ENCODE data around the gene RAB40B.

RAB40B gene

GRCh38 chr17:82720204-82720603 is 21.7 kb upstream of the RAB40B start:
- TF ChIP-seq FOXP2 (optimal IDR thresholded peaks at IDR 0.05; ENCODE audit: borderline replicate concordance, extremely low read depth, extremely low read length, insufficient read depth) (no peak), SIN3A (IDR thresholded peaks at IDR 0.05; ENCODE audit: borderline replicate concordance, insufficient read depth, low read length) (no peak), TAF1 (IDR thresholded peaks at IDR 0.05; ENCODE audit: borderline replicate concordance, insufficient read depth, low read length) (no peak), POLR2AphosphoS5 (IDR thresholded peaks at IDR 0.05; ENCODE audit: low read depth, low read length) (no peak)
- TF ChIP-seq, protein P1, sequence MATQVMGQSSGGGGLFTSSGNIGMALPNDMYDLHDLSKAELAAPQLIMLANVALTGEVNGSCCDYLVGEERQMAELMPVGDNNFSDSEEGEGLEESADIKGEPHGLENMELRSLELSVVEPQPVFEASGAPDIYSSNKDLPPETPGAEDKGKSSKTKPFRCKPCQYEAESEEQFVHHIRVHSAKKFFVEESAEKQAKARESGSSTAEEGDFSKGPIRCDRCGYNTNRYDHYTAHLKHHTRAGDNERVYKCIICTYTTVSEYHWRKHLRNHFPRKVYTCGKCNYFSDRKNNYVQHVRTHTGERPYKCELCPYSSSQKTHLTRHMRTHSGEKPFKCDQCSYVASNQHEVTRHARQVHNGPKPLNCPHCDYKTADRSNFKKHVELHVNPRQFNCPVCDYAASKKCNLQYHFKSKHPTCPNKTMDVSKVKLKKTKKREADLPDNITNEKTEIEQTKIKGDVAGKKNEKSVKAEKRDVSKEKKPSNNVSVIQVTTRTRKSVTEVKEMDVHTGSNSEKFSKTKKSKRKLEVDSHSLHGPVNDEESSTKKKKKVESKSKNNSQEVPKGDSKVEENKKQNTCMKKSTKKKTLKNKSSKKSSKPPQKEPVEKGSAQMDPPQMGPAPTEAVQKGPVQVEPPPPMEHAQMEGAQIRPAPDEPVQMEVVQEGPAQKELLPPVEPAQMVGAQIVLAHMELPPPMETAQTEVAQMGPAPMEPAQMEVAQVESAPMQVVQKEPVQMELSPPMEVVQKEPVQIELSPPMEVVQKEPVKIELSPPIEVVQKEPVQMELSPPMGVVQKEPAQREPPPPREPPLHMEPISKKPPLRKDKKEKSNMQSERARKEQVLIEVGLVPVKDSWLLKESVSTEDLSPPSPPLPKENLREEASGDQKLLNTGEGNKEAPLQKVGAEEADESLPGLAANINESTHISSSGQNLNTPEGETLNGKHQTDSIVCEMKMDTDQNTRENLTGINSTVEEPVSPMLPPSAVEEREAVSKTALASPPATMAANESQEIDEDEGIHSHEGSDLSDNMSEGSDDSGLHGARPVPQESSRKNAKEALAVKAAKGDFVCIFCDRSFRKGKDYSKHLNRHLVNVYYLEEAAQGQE (IDR thresholded peaks at IDR 0.05; ENCODE audit: insufficient read depth in 1 of 2, low read depth in 2 of 2, low read length in 2 of 2), result no peak

GRCh38 chr17:82718986-82719685 is 20.6 kb upstream of the RAB40B start:
- no peak for TF ChIP-seq SIN3A (IDR thresholded peaks at IDR 0.05; ENCODE audit: borderline replicate concordance, insufficient read depth, low read length)
- TF ChIP-seq FOXP2 (optimal IDR thresholded peaks at IDR 0.05; ENCODE audit: borderline replicate concordance, extremely low read depth, extremely low read length, insufficient read depth), result no peak
- no peak for TF ChIP-seq POLR2AphosphoS5 (IDR thresholded peaks at IDR 0.05; ENCODE audit: low read depth, low read length)
- no peak for TF ChIP-seq TAF1 (IDR thresholded peaks at IDR 0.05; ENCODE audit: borderline replicate concordance, insufficient read depth, low read length)
- TF ChIP-seq, protein P1 (IDR thresholded peaks at IDR 0.05; ENCODE audit: insufficient read depth in 1 of 2, low read depth in 2 of 2, low read length in 2 of 2), result no peak

DNA sequence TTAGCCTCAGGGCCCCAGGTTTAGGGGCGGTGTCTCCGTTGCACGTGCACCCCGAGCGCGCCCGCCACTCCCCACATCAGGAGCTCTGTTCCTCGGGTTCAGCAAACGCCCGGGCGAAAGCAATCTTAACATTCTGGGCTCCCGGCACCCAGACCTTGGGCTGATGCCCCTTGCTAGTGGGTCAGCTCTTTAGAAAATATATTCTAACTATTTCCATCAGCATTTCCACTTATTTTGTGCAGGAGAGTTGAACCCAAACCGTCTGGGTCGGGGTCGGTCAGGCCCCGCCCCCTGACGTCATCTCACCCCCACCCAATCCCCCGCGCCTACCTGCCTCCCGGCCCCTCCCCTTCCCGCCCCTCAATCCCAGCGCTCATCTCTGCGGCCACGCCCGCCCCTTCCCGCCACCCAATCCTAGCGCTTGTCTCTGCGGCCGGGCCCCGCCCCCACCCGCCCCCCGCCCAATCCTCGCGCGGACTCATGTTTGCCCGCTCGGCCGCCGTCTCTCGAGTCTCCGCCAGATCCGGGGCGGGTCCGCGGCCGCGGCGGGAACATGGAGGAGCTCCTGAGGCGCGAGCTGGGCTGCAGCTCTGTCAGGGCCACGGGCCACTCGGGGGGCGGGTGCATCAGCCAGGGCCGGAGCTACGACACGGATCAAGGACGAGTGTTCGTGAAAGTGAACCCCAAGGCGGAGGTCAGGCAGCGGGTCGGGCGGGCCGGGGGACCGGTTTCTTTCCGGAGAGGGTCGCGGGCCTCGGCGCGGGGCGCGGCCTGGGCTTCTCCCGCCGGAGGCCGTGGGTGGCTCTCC is 17.9 kb upstream of the RAB40B start, which contains the start of gene FN3KRP:
Gene FN3KRP (plus strand): TSS at position 504 of the 808 bp plus-strand sequence. CDS start 50 bp downstream, at position 554.
- peak; percentile 9 for TF ChIP-seq FOXP2 (optimal IDR thresholded peaks at IDR 0.05; ENCODE audit: borderline replicate concordance, extremely low read depth, extremely low read length, insufficient read depth)
- TF ChIP-seq, protein P1 (IDR thresholded peaks at IDR 0.05; ENCODE audit: insufficient read depth in 1 of 2, low read depth in 2 of 2, low read length in 2 of 2), result no peak
- TF ChIP-seq SIN3A (IDR thresholded peaks at IDR 0.05; ENCODE audit: borderline replicate concordance, insufficient read depth, low read length), result peak; percentile 83; the same call in 1 of the 2 replicates
- TF ChIP-seq POLR2AphosphoS5 (IDR thresholded peaks at IDR 0.05; ENCODE audit: low read depth, low read length), result peak; percentile 90
- peak; percentile 72; the same call in 1 of the 2 replicates for TF ChIP-seq TAF1 (IDR thresholded peaks at IDR 0.05; ENCODE audit: borderline replicate concordance, insufficient read depth, low read length)

DNA sequence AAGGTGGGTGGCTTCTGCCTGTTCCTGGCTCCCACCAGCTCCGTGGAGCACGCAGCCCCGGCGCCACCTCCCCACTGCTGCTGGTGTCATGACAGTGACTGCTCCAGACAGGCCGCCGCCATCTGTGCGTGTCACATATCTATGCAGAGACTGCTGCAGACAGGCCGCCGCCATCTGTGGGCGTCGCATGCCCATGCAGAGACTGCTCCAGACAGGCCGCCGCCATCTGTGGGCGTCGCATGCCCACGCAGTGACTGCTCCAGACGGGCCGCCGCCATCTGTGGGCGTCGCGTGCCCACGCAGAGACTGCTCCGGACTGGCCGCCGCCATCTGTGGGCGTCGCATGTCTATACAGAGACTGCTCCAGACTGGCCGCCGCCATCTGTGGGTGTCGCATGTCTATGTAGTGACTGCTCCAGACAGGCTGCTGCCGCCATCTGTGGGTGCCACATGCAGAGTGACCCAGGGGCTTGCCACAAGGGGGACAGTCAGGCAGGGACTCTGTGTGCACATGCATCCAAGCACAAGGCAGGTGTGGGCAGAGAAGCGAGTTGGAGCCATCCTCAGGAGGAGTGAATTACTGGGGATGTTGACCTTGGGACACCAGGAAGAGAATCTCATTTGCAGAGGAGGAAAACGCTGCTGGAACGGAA is 14.7 kb upstream of the RAB40B start:
- no peak for TF ChIP-seq POLR2AphosphoS5 (IDR thresholded peaks at IDR 0.05; ENCODE audit: low read depth, low read length)
- no peak for TF ChIP-seq SIN3A (IDR thresholded peaks at IDR 0.05; ENCODE audit: borderline replicate concordance, insufficient read depth, low read length)
- no peak for TF ChIP-seq TAF1 (IDR thresholded peaks at IDR 0.05; ENCODE audit: borderline replicate concordance, insufficient read depth, low read length)
- no peak for TF ChIP-seq FOXP2 (optimal IDR thresholded peaks at IDR 0.05; ENCODE audit: borderline replicate concordance, extremely low read depth, extremely low read length, insufficient read depth)
- TF ChIP-seq, protein P1 (IDR thresholded peaks at IDR 0.05; ENCODE audit: insufficient read depth in 1 of 2, low read depth in 2 of 2, low read length in 2 of 2), result no peak
